SK-N-SH (cell line): ENCODE results near the gene DOCK4. TPM values are rescaled to one million over a fixed set of nuclear protein-coding genes. Genes with fewer than 3 reads are reported as not detected.

ENCODE experiments used
- CTCF ChIA-PET: fragments of 300-600, 350-600 bp; formaldehyde crosslinking; extraction: SDS; loops from one replicate; lab custom pipeline; 2021; lab: Yijun Ruan, JAX
- POLR2A ChIA-PET: fragments of 350-600 bp; sonication (Branson Sonifier 250); formaldehyde crosslinking; extraction: SDS; loops from one replicate; lab custom pipeline; 2020; ENCODE audit warnings: antibody characterized with exemption, inconsistent platforms; lab: Yijun Ruan, JAX
- DNase-seq: peaks from one replicate; pipeline ENCODE4 v3.0.0; 2012
- H2AFZ ChIP-seq: fragments of 200-600 bp; sonication (generic); 2 replicates; pipeline ENCODE4 v1.8.1; 2016; ENCODE audit warnings: antibody characterized with exemption, mild to moderate bottlenecking, low read depth
- H3F3A ChIP-seq: fragments of 200-600 bp; sonication (generic); replicated peaks from 2 replicates; pipeline ENCODE3; 2016; ENCODE audit warnings: antibody characterized with exemption, mild to moderate bottlenecking; ENCODE audit not compliant: insufficient read depth
- H3K27ac ChIP-seq, 2 experiments: fragments of 200-500 bp in 1 of 2; fragments of 200-600 bp in 1 of 2; sonication (Bioruptor generic) in 1 of 2; sonication (generic), shearing (Covaris generic) in 1 of 2; 2 replicates each; pipeline versions ENCODE4 v1.5.1 to v1.6.1; 2014 to 2016; ENCODE audit warnings: low read depth in 2 of 2, inconsistent platforms in 1 of 2, low read length in 1 of 2, mild to moderate bottlenecking in 1 of 2, mixed read lengths in 1 of 2
- H3K27me3 ChIP-seq: fragments of 200-600 bp; sonication (generic), shearing (Covaris generic); 2 replicates; pipeline ENCODE4 v1.6.1; 2016; ENCODE audit warnings: mixed run types; ENCODE audit not compliant: insufficient read depth
- H3K36me3 ChIP-seq, 2 experiments: fragments of 200-500 bp in 1 of 2; fragments of 200-600 bp in 1 of 2; sonication (Bioruptor generic) in 1 of 2; sonication (generic) in 1 of 2; replicated peaks in 1 of 2; 2 replicates each; pipeline versions ENCODE3 to v1.5.1; 2014 to 2016; ENCODE audit warnings: low read length in 1 of 2, mild to moderate bottlenecking in 1 of 2; ENCODE audit not compliant: insufficient read depth in 2 of 2, control insufficient read depth in 1 of 2
- H3K4me1 ChIP-seq, 2 experiments: fragments of 200-500 bp in 1 of 2; fragments of 200-600 bp in 1 of 2; sonication (Bioruptor generic) in 1 of 2; sonication (generic), shearing (Covaris generic) in 1 of 2; 2 replicates each; pipeline versions ENCODE4 v1.5.1 to v1.6.1; 2014 to 2016; ENCODE audit warnings: low read depth in 1 of 2, low read length in 1 of 2, mixed run types in 1 of 2; ENCODE audit not compliant: insufficient read depth in 2 of 2, control insufficient read depth in 1 of 2
- H3K4me2 ChIP-seq: fragments of 200-600 bp; sonication (generic), shearing (Covaris generic); 2 replicates; pipeline ENCODE4 v1.6.1; 2017; ENCODE audit warnings: mixed run types
- H3K4me3 ChIP-seq, 2 experiments: fragments of 200-500 bp in 1 of 2; fragments of 200-600 bp in 1 of 2; sonication (Bioruptor generic) in 1 of 2; sonication (generic), shearing (Covaris generic) in 1 of 2; 2 replicates each; pipeline versions ENCODE4 v1.5.1 to v1.8.1; 2014 to 2016; ENCODE audit warnings: low read depth in 2 of 2, inconsistent platforms in 1 of 2, low read length in 1 of 2, mild to moderate bottlenecking in 1 of 2, mixed read lengths in 1 of 2, moderate library complexity in 1 of 2
- H3K79me2 ChIP-seq: fragments of 200-600 bp; sonication (generic); 2 replicates; pipeline ENCODE4 v1.8.1; 2017; ENCODE audit warnings: mild to moderate bottlenecking; ENCODE audit not compliant: insufficient read depth
- H3K9ac ChIP-seq: fragments of 200-600 bp; sonication (generic); 2 replicates; pipeline ENCODE4 v1.6.1; 2017; ENCODE audit warnings: mixed run types
- H3K9me2 ChIP-seq: fragments of 200-600 bp; sonication (generic); 2 replicates; pipeline ENCODE4 v1.6.1; 2017; ENCODE audit warnings: mixed run types
- H3K9me3 ChIP-seq: fragments of 200-600 bp; sonication (generic); 2 replicates; pipeline ENCODE4 v1.6.1; 2017; ENCODE audit warnings: mixed run types, mild to moderate bottlenecking, moderate library complexity
- H4K20me1 ChIP-seq: fragments of 200-600 bp; sonication (generic); 2 replicates; pipeline ENCODE4 v1.6.1; 2017; ENCODE audit warnings: mild to moderate bottlenecking, mixed run types; ENCODE audit not compliant: insufficient read depth
- FOSL2 ChIP-seq: IDR thresholded peaks from 2 replicates; pipeline ENCODE4 v1.4.0; 2012; ENCODE audit warnings: low read depth, mild to moderate bottlenecking, moderate library complexity, borderline replicate concordance
- GATA2 ChIP-seq: sonication (generic); formaldehyde crosslinking; IDR thresholded peaks from 2 replicates; pipeline ENCODE4 v1.5.0; 2020; ENCODE audit warnings: mild to moderate bottlenecking, missing genetic modification reagents
- JUND ChIP-seq: IDR thresholded peaks from 2 replicates; pipeline ENCODE4 v1.4.0; 2012
- NFIC ChIP-seq: IDR thresholded peaks from 2 replicates; pipeline ENCODE4 v1.4.0; 2012; ENCODE audit warnings: borderline replicate concordance
- SIN3A ChIP-seq: IDR thresholded peaks from 2 replicates; pipeline ENCODE4 v1.6.1; 2012; ENCODE audit warnings: low read depth, mild to moderate bottlenecking, low read length, moderate library complexity, borderline replicate concordance
- TAF1 ChIP-seq: IDR thresholded peaks from 2 replicates; pipeline ENCODE4 v1.6.1; 2012; ENCODE audit warnings: low read depth, mild to moderate bottlenecking, low read length, moderate library complexity, borderline replicate concordance
- TCF12 ChIP-seq: IDR thresholded peaks from 2 replicates; pipeline ENCODE4 v1.4.0; 2012
- YY1 ChIP-seq: IDR thresholded peaks from 2 replicates; pipeline ENCODE4 v1.4.0; 2012; ENCODE audit warnings: low read depth, mild to moderate bottlenecking
- WGBS: methylation state at CpG from one replicate; pipeline ENCODE4 v1.1.6; 2017; ENCODE audit warnings: low lambda C conversion rate; 5-methylcytosine and 5-hydroxymethylcytosine counted together
- polyA plus RNA-seq, 3 experiments: library from polyadenylated mRNA; depleted of rRNA; stranded (reverse); fragments of >200 nt; gene quantifications; 2 replicates each; pipeline ENCODE4 v1.2.3, GENCODE V29; 2012
- TF ChIP-seq, protein P1 (sequence below): fragments of 200-600 bp; sonication (generic); IDR thresholded peaks from 2 replicates; pipeline ENCODE4 v1.6.1; 2017; ENCODE audit warnings: antibody characterized with exemption, mild to moderate bottlenecking, moderate library complexity
- TF ChIP-seq, protein P2 (sequence below): IDR thresholded peaks from 2 replicates; pipeline ENCODE4; 2012
- TF ChIP-seq, protein P3 (sequence below): IDR thresholded peaks from 2 replicates; pipeline ENCODE4 v1.6.1; 2012; ENCODE audit warnings: mild to moderate bottlenecking, low read depth, low read length, moderate library complexity
- TF ChIP-seq, protein P4 (sequence below): fragments of 150-350 bp; IDR thresholded peaks from 2 replicates; pipeline ENCODE4 v1.6.1; 2017; ENCODE audit warnings: antibody characterized with exemption, low read length, low read depth, borderline replicate concordance

Gene DOCK4
- polyA plus RNA-seq, 1 of the 3 experiments (the other 2 are of a cell fraction) = 8.5 TPM

DNA sequence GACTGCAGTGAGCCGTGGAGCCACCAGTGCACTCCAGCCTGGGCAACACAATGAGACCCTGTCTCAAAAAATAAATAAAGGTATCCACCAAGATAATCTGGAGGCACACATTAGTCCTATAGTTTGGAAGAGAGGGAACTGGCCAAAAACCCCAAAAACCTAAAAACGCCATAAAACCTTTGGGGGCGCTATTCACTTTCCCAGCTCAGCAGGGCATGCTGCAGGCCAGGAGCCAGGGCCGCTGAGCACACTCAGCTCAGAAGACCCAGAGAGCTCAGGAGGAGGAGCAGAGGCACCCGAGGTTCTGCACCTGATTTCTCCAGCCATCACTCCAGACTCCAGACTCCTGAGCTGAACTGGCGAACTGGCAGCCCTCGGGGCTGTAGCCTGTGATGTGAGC, 476.7 kb downstream of the DOCK4 start:
- H3K27me3 ChIP-seq = no peaks in the 10 kb centered on the region
- no peaks in the 10 kb centered on the region for H3K9me3 ChIP-seq
- H3K4me1 ChIP-seq = peaks cover 0 to 17% of the 10 kb centered on the region in 2 experiments; a peak in 2 of 4 replicates
- H2AFZ ChIP-seq = no peak overlapping the region
- H4K20me1 ChIP-seq = no peaks in the 10 kb centered on the region
- no peak overlapping the region for H3K4me3 ChIP-seq
- TF ChIP-seq, protein P1, sequence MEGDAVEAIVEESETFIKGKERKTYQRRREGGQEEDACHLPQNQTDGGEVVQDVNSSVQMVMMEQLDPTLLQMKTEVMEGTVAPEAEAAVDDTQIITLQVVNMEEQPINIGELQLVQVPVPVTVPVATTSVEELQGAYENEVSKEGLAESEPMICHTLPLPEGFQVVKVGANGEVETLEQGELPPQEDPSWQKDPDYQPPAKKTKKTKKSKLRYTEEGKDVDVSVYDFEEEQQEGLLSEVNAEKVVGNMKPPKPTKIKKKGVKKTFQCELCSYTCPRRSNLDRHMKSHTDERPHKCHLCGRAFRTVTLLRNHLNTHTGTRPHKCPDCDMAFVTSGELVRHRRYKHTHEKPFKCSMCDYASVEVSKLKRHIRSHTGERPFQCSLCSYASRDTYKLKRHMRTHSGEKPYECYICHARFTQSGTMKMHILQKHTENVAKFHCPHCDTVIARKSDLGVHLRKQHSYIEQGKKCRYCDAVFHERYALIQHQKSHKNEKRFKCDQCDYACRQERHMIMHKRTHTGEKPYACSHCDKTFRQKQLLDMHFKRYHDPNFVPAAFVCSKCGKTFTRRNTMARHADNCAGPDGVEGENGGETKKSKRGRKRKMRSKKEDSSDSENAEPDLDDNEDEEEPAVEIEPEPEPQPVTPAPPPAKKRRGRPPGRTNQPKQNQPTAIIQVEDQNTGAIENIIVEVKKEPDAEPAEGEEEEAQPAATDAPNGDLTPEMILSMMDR = peak; percentile 11; the same call in 1 of the 2 replicates
- TF ChIP-seq FOSL2 = no peak
- WGBS = 94% methylated on average over 5 of the region's 7 CpGs
- peak overlapping the region in 1 of 2 experiments; percentile 67; a peak in 2 of 4 replicates for H3K27ac ChIP-seq
- H3K9ac ChIP-seq = no peak overlapping the region
- POLR2A ChIA-PET = interaction anchor here (1.1 kb wide), 1 partner anchor 167 kb away, joined by 3 read pairs; the partner anchor contains the start of gene IMMP2L
- DNase-seq = peak; percentile 37
- H3F3A ChIP-seq = no peaks in the 10 kb centered on the region
- no peaks in the 10 kb centered on the region for H3K9me2 ChIP-seq
- CTCF ChIA-PET = interaction anchor here (0.6 to 3.7 kb wide), 15 partner anchors 12 to 1124 kb away, joined by 3 to 35 read pairs (median 3); partner anchors contain the start of genes IMMP2L and LRRN3
- no peaks in the 10 kb centered on the region for H3K79me2 ChIP-seq
- no peak overlapping the region for H3K4me2 ChIP-seq
- H3K36me3 ChIP-seq = peaks cover 0 to 15% of the 10 kb centered on the region in 2 experiments

DNA sequence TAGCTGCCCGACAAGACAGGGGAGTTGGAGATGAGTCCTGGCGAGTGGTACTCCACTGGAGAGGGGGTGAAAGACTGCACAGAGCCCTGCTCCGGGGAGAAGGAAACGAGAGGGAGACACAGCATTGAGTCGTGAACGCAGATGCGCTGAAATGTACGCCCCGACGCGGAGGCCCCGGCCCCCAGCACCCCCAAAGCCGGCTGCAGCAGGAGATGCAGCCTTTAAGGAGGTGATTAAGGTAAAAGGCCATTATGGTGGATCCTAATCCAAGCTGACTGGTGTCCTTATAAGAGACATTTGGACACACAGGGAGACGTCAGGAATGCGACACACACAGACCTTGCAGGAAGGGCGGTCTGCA, 477.6 kb downstream of the DOCK4 start:
- no peak overlapping the region for H3K27ac ChIP-seq
- TF ChIP-seq GATA2 (CRISPR knock-in tag) = no peak
- TF ChIP-seq JUND = no peak
- no peaks in the 10 kb centered on the region for H3K79me2 ChIP-seq
- POLR2A ChIA-PET = no interaction called here
- H3K9me2 ChIP-seq = no peaks in the 10 kb centered on the region
- H3K27me3 ChIP-seq = no peaks in the 10 kb centered on the region
- peaks cover 0 to 17% of the 10 kb centered on the region in 2 experiments; a peak in 2 of 4 replicates for H3K4me1 ChIP-seq
- H2AFZ ChIP-seq = no peak overlapping the region
- H3K4me3 ChIP-seq = no peak overlapping the region
- no peak overlapping the region for H3K4me2 ChIP-seq
- no peaks in the 10 kb centered on the region for H4K20me1 ChIP-seq
- DNase-seq = no peak
- 94% methylated on average over 16 of the region's 16 CpGs for WGBS
- H3K9me3 ChIP-seq = no peaks in the 10 kb centered on the region
- H3K36me3 ChIP-seq = peaks cover 0 to 14% of the 10 kb centered on the region in 2 experiments
- no peak overlapping the region for H3K9ac ChIP-seq
- H3F3A ChIP-seq = no peaks in the 10 kb centered on the region
- CTCF ChIA-PET = interaction anchor here (1.3 to 3.3 kb wide), 2 partner anchors 11 to 13 kb away, joined by 3 to 16 read pairs; no protein-coding TSS in a partner anchor

DNA sequence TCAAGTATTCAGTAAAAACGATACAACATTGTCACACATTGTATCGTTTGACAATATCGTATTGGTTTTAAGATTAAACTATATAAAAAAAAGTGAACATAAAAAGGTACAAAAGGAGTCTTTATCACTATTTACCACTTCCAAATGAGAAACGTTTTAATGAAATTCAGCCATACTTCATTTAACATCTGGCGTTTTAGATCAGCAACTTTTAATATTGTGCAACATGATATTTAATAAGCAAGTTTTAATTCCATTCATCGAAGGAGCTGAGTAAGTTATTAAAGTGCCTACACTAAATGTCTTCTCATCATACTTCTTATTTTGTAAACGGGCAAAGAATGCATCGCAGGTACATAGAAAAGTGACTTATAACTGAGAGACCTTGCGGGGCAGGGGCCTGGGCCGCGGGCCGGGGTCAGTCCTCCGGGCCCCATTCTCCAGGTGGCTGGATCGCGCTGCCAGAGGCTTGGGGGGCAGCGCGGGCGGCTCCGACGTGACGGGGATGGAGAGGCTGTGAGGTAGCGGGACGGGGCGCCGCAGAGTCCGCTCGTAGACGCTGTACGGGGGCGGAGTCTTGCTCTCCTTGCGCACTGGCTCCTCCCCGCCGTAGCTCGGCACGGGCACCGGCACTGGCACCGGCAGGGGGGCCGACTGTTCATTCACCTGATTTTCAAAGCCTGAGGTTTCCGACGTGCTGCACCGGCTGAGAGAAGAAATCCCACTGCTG, 478.1 kb downstream of the DOCK4 start:
- Histone ChIP-seq H3K4me3 (no peak overlapping the region), H3K27ac (no peak overlapping the region), H3K27me3 (no peaks in the 10 kb centered on the region), H3K9ac (no peak overlapping the region), H3K36me3 (peaks cover 0 to 14% of the 10 kb centered on the region in 2 experiments), H3F3A (no peaks in the 10 kb centered on the region), H3K4me1 (peaks cover 0 to 17% of the 10 kb centered on the region in 2 experiments; a peak in 2 of 4 replicates), H3K4me2 (no peak overlapping the region), H2AFZ (no peak overlapping the region), H3K9me2 (no peaks in the 10 kb centered on the region), H3K9me3 (no peaks in the 10 kb centered on the region), H4K20me1 (no peaks in the 10 kb centered on the region), H3K79me2 (no peaks in the 10 kb centered on the region)
- CTCF ChIA-PET = interaction anchor here (1.7 to 3.3 kb wide), 2 partner anchors 13 to 220 kb away, joined by 5 to 16 read pairs; no protein-coding TSS in a partner anchor
- DNase-seq = no peak
- WGBS = 97% methylated on average over 39 of the region's 41 CpGs
- POLR2A ChIA-PET = no interaction called here
- TF ChIP-seq NFIC (no peak), TAF1 (no peak), FOSL2 (no peak), YY1 (no peak), SIN3A (no peak), GATA2 (CRISPR knock-in tag) (no peak), TCF12 (no peak)
- TF ChIP-seq, protein P2, sequence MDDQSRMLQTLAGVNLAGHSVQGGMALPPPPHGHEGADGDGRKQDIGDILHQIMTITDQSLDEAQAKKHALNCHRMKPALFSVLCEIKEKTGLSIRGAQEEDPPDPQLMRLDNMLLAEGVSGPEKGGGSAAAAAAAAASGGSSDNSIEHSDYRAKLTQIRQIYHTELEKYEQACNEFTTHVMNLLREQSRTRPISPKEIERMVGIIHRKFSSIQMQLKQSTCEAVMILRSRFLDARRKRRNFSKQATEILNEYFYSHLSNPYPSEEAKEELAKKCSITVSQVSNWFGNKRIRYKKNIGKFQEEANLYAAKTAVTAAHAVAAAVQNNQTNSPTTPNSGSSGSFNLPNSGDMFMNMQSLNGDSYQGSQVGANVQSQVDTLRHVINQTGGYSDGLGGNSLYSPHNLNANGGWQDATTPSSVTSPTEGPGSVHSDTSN = no peak
- TF ChIP-seq, protein P3, sequence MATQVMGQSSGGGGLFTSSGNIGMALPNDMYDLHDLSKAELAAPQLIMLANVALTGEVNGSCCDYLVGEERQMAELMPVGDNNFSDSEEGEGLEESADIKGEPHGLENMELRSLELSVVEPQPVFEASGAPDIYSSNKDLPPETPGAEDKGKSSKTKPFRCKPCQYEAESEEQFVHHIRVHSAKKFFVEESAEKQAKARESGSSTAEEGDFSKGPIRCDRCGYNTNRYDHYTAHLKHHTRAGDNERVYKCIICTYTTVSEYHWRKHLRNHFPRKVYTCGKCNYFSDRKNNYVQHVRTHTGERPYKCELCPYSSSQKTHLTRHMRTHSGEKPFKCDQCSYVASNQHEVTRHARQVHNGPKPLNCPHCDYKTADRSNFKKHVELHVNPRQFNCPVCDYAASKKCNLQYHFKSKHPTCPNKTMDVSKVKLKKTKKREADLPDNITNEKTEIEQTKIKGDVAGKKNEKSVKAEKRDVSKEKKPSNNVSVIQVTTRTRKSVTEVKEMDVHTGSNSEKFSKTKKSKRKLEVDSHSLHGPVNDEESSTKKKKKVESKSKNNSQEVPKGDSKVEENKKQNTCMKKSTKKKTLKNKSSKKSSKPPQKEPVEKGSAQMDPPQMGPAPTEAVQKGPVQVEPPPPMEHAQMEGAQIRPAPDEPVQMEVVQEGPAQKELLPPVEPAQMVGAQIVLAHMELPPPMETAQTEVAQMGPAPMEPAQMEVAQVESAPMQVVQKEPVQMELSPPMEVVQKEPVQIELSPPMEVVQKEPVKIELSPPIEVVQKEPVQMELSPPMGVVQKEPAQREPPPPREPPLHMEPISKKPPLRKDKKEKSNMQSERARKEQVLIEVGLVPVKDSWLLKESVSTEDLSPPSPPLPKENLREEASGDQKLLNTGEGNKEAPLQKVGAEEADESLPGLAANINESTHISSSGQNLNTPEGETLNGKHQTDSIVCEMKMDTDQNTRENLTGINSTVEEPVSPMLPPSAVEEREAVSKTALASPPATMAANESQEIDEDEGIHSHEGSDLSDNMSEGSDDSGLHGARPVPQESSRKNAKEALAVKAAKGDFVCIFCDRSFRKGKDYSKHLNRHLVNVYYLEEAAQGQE = no peak
- TF ChIP-seq, protein P4, sequence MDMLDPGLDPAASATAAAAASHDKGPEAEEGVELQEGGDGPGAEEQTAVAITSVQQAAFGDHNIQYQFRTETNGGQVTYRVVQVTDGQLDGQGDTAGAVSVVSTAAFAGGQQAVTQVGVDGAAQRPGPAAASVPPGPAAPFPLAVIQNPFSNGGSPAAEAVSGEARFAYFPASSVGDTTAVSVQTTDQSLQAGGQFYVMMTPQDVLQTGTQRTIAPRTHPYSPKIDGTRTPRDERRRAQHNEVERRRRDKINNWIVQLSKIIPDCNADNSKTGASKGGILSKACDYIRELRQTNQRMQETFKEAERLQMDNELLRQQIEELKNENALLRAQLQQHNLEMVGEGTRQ = no peak
